ENCODE results near the gene PRRT1.

PRRT1 gene

GRCh38 chr6:32131439-32131948 is 20.2 kb downstream of the PRRT1 start:
- no peak for DNase-seq (ENCODE audit: low read depth)
- TF ChIP-seq CTCF (IDR thresholded peaks at IDR 0.05; ENCODE audit: low read length, missing control alignments), result no peak
- H3K4me3 ChIP-seq (replicated peaks; ENCODE audit: low read depth, low read length), result no peak overlapping the region

- DNase-seq (ENCODE audit: low read depth), result no peak
- peak overlapping the region; percentile 77 for H3K4me3 ChIP-seq (replicated peaks; ENCODE audit: low read depth, low read length)
- TF ChIP-seq CTCF (IDR thresholded peaks at IDR 0.05; ENCODE audit: low read length, missing control alignments), result no peak
Measured at GRCh38 chr6:32129297-32130088, 22.2 kb downstream of the PRRT1 start.

GRCh38 chr6:32128751-32129296 is 22.9 kb downstream of the PRRT1 start:
- peak overlapping the region; percentile 77 for H3K4me3 ChIP-seq (replicated peaks; ENCODE audit: low read depth, low read length)
- no peak for TF ChIP-seq CTCF (IDR thresholded peaks at IDR 0.05; ENCODE audit: low read length, missing control alignments)
- DNase-seq (ENCODE audit: low read depth), result no peak

- no peak for TF ChIP-seq CTCF (IDR thresholded peaks at IDR 0.05; ENCODE audit: low read length, missing control alignments)
- DNase-seq (ENCODE audit: low read depth), result peak; percentile 100
- peak within 1 kb of the TSS; percentile 100 for H3K4me3 ChIP-seq (replicated peaks; ENCODE audit: low read depth, low read length)
Measured at GRCh38 chr6:32127717-32128592, 23.8 kb downstream of the PRRT1 start, which contains the start of gene ATF6B. TSS of gene ATF6B (minus strand) at chr6:32128246. CDS start at chr6:32128207, 39 bp downstream.

- TF ChIP-seq CTCF (IDR thresholded peaks at IDR 0.05; ENCODE audit: low read length, missing control alignments), result no peak
- H3K4me3 ChIP-seq (replicated peaks; ENCODE audit: low read depth, low read length), result peak overlapping the region; percentile 100
- no peak for DNase-seq (ENCODE audit: low read depth)
Measured at GRCh38 chr6:32127409-32127716, 24.4 kb downstream of the PRRT1 start.

GRCh38 chr6:32126880-32127279 is 24.9 kb downstream of the PRRT1 start:
- no peak for DNase-seq (ENCODE audit: low read depth)
- peak overlapping the region; percentile 100 for H3K4me3 ChIP-seq (replicated peaks; ENCODE audit: low read depth, low read length)
- no peak for TF ChIP-seq CTCF (IDR thresholded peaks at IDR 0.05; ENCODE audit: low read length, missing control alignments)

Measured in fibroblast of pulmonary artery (primary cell).